Suprapubic skin (tissue), 4 donors: Measurements from ENCODE around the gene MPDZ. TPM values are rescaled to one million over a fixed set of nuclear protein-coding genes. Genes with fewer than 3 reads are reported as not detected.

Experiments
- DNase-seq, 2 donors: peaks; one replicate each; pipeline ENCODE4 v3.0.0-alpha.2; 2019; ENCODE audit warnings: low spot score in 2 of 2
- H3K27ac ChIP-seq: fragments of 200-600 bp; sonication (generic); one replicate; pipeline ENCODE4 v1.5.1; 2019
- H3K27me3 ChIP-seq: fragments of 200-600 bp; sonication (generic); one replicate; pipeline ENCODE4 v1.5.1; 2019
- H3K36me3 ChIP-seq: fragments of 200-600 bp; sonication (generic); one replicate; pipeline ENCODE4 v1.5.1; 2019
- H3K4me1 ChIP-seq: fragments of 200-600 bp; sonication (generic); one replicate; pipeline ENCODE4 v1.5.1; 2019
- H3K4me3 ChIP-seq: fragments of 200-600 bp; sonication (generic); one replicate; pipeline ENCODE4 v1.5.1; 2019; ENCODE audit warnings: mild to moderate bottlenecking
- H3K9me3 ChIP-seq: fragments of 200-600 bp; sonication (generic); one replicate; pipeline ENCODE4 v1.5.1; 2019
- EP300 ChIP-seq: sonication (generic); formaldehyde crosslinking; IDR thresholded peaks from one replicate; pipeline ENCODE4 v1.6.1; 2017; ENCODE audit warnings: antibody characterized with exemption
- POLR2A ChIP-seq, 2 donors: fragments of 450-650 bp; IDR thresholded peaks; one replicate each; pipeline ENCODE4 v1.6.1; 2017; ENCODE audit warnings: antibody characterized with exemption in 2 of 2, mild to moderate bottlenecking in 2 of 2, moderate library complexity in 2 of 2
- POLR2AphosphoS5 ChIP-seq, 3 donors: sonication (generic); formaldehyde crosslinking; IDR thresholded peaks; one replicate each; pipeline ENCODE4 v1.6.1; 2017; ENCODE audit warnings: antibody characterized with exemption in 3 of 3
- WGBS: methylation state at CpG from one replicate; pipeline ENCODE4 v1.1.5; 2018; 5-methylcytosine and 5-hydroxymethylcytosine counted together
- total RNA-seq, 4 donors: library from RNA; depleted of rRNA; stranded (reverse); fragments of >200 nt; gene quantifications; one replicate each; pipeline ENCODE4 v1.1.0, GENCODE V29; 2016
- TF ChIP-seq, protein P1 (sequence below), 2 donors: fragments of 200-600 bp in 1 of 2; fragments of 450-650 bp in 1 of 2; sonication (generic) in 1 of 2; IDR thresholded peaks; one replicate each; pipeline ENCODE4 v1.5.1; 2016 to 2019; ENCODE audit warnings: antibody characterized with exemption in 2 of 2, mild to moderate bottlenecking in 1 of 2, moderate library complexity in 1 of 2

Gene MPDZ
- total RNA-seq, 4 donors from 2014 or later, result 4.7 to 13.4 (median 9.2) TPM

DNA sequence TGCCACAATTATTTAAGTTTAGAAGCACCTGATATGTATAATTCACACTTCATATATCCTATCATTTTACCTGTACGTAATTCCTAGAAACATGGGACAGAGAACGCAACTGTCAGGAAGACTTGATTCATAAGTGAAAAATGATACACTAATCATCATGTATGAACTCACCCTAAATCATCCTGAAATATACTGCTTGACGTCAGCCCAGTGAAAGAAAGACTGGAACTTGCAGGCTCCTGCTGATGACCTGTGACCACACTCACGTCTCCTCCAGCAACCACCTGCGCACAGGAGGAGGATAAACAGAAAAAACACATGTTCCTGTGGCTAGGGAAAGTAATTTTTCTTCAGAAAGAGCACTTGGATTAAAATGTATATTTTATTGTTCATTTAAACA is 169.7 kb downstream of the MPDZ start:
- Histone ChIP-seq H3K27me3 (no peaks in the 10 kb centered on the region), H3K4me1 (no peaks in the 10 kb centered on the region), H3K9me3 (no peaks in the 10 kb centered on the region), H3K4me3 (no peak overlapping the region), H3K27ac (no peak overlapping the region), H3K36me3 (peaks cover 10% of the 10 kb centered on the region)
- TF ChIP-seq, protein P1, sequence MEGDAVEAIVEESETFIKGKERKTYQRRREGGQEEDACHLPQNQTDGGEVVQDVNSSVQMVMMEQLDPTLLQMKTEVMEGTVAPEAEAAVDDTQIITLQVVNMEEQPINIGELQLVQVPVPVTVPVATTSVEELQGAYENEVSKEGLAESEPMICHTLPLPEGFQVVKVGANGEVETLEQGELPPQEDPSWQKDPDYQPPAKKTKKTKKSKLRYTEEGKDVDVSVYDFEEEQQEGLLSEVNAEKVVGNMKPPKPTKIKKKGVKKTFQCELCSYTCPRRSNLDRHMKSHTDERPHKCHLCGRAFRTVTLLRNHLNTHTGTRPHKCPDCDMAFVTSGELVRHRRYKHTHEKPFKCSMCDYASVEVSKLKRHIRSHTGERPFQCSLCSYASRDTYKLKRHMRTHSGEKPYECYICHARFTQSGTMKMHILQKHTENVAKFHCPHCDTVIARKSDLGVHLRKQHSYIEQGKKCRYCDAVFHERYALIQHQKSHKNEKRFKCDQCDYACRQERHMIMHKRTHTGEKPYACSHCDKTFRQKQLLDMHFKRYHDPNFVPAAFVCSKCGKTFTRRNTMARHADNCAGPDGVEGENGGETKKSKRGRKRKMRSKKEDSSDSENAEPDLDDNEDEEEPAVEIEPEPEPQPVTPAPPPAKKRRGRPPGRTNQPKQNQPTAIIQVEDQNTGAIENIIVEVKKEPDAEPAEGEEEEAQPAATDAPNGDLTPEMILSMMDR (IDR thresholded peaks at IDR 0.05), result no peak
- TF ChIP-seq POLR2A (IDR thresholded peaks at IDR 0.05), result no peak
- no peak for TF ChIP-seq EP300
- TF ChIP-seq POLR2AphosphoS5 (IDR thresholded peaks at IDR 0.05), result no peak
- WGBS, result 91% methylated on average over 5 of the region's 5 CpGs
- no peak for DNase-seq

DNA sequence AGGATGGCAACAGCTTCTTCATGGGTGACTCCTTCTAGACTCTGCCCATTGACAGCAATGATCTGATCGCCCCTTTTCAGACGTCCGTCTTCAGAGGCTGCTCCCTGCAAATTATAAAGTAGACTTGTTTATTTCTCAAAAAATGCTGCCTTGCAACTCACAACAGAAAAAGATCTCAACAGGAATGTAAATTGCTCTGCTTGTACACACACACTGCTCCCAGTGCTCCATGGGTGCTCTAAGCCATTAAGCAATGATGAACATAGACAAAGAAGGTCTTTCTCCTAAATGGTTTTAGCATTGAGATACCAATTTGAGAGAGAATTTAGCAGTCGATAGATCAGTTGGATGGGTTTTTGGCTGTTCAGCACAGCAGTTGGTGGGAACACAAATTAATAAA is 172.5 kb downstream of the MPDZ start:
- Histone ChIP-seq H3K4me1 (no peaks in the 10 kb centered on the region), H3K9me3 (no peaks in the 10 kb centered on the region), H3K27ac (no peak overlapping the region), H3K4me3 (no peak overlapping the region), H3K27me3 (no peaks in the 10 kb centered on the region), H3K36me3 (peaks cover 10% of the 10 kb centered on the region)
- 93% methylated on average over 4 of the region's 4 CpGs for WGBS
- TF ChIP-seq EP300, result no peak
- TF ChIP-seq, protein P1 (IDR thresholded peaks at IDR 0.05), result no peak
- no peak for TF ChIP-seq POLR2A (IDR thresholded peaks at IDR 0.05)
- TF ChIP-seq POLR2AphosphoS5 (IDR thresholded peaks at IDR 0.05), result no peak
- DNase-seq, result no peak

DNA sequence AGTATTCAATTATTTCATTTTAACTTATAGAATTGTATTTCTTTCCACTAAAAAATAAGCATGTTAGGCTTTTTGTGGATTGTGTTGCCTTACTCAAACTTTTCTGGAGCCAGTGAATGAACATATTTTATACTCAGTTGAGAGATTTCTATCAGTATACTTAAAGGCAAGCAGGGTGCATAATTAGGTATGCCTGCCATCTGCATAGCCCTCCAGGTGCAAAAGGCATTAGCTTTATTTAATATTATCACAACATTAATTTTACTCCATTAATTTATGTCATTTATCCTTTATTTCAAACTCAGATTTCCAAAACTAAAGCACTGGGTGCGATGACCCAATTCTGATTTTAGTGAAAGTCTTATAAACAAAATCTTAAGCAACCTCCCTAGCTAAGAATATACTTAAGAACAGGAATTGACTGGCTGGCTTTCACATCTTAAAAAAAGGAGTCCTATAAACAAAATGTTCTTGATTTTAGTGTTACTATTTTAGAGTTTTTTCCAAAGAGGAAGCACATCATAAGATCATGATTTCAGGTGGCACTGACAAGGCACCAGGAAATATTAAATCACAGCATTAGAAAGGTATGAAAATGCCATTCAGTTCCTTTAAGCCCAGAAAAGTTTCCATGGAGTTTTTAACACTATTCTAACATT is 178.4 kb downstream of the MPDZ start:
- Histone ChIP-seq H3K9me3 (no peaks in the 10 kb centered on the region), H3K36me3 (no peaks in the 10 kb centered on the region), H3K27me3 (no peaks in the 10 kb centered on the region), H3K27ac (no peak overlapping the region), H3K4me3 (no peak overlapping the region), H3K4me1 (no peaks in the 10 kb centered on the region)
- WGBS, result 36% methylated on average over 1 of the region's 1 CpG
- TF ChIP-seq POLR2AphosphoS5 (IDR thresholded peaks at IDR 0.05), result no peak
- TF ChIP-seq, protein P1 (IDR thresholded peaks at IDR 0.05), result no peak
- TF ChIP-seq EP300, result no peak
- no peak for TF ChIP-seq POLR2A (IDR thresholded peaks at IDR 0.05)
- DNase-seq, result no peak

DNA sequence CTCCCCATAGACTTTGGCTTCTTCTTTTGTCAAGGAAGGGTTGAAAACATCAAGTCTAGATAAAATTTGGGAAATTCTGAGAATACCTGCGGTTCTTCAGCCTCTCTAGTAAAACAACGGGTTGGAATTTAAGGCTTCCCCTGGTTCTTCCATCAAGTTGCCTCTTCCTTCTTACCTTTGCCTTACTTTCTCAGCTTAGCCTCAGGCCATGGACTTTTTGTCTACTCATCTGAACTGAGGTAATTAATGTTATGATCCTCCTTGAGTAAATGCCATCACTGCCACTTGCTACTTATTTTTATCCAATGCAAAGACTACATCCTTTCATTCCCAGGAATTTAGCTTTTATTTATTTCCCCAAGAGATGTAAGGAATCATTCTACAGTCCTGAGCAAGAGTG is 184.4 kb downstream of the MPDZ start:
- no peaks in the 10 kb centered on the region for H3K36me3 ChIP-seq
- H3K9me3 ChIP-seq, result no peaks in the 10 kb centered on the region
- no peak overlapping the region for H3K4me3 ChIP-seq
- 94% methylated on average over 2 of the region's 2 CpGs for WGBS
- no peaks in the 10 kb centered on the region for H3K4me1 ChIP-seq
- TF ChIP-seq POLR2A (IDR thresholded peaks at IDR 0.05), result no peak
- TF ChIP-seq POLR2AphosphoS5 (IDR thresholded peaks at IDR 0.05), result no peak
- TF ChIP-seq EP300, result no peak
- TF ChIP-seq, protein P1 (IDR thresholded peaks at IDR 0.05), result no peak
- H3K27me3 ChIP-seq, result no peaks in the 10 kb centered on the region
- DNase-seq, result no peak
- H3K27ac ChIP-seq, result no peak overlapping the region

DNA sequence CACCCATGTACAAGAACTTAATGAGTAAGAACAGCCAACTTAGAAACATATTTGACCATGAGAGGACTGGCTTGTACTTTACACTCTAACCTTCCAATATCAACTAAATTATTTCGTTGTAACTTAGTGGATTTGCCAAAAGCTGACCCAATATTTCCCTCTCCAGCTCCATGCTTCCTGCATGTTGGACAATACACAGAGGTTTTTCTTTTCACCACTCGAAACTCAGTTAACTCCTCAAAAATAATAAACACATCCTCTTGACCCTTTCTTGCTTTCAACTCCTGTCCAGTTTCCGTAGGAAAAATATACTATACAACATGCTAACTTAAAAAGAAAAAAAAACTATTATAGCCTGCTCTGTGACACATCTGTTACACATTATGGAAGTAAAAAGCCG is 188.9 kb downstream of the MPDZ start:
- Histone ChIP-seq H3K27ac (no peak overlapping the region), H3K4me3 (no peak overlapping the region), H3K9me3 (no peaks in the 10 kb centered on the region), H3K27me3 (no peaks in the 10 kb centered on the region), H3K4me1 (peaks cover 10% of the 10 kb centered on the region), H3K36me3 (no peaks in the 10 kb centered on the region)
- no peak for TF ChIP-seq POLR2A (IDR thresholded peaks at IDR 0.05)
- no peak for DNase-seq
- WGBS, result 47% methylated on average over 4 of the region's 4 CpGs

DNA sequence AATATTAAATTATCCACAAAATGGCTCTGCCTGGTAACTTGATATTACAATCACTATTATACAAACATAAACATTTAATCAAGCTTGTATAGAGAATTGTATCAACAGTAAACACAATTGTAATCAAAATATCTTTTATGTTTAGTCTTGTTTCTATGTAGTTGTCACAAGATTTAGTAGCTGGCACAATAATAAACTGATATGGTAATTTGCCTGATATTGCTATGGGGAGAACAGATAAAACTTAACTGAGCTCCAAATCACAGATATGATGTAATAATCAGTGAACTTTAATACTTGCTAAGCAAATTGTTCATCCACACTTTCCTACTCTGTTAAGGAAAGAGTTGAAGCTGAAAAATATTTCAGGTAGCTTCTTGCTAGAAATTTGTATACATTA is 189.8 kb downstream of the MPDZ start:
- Histone ChIP-seq H3K4me3 (no peak overlapping the region), H3K27ac (no peak overlapping the region), H3K36me3 (no peaks in the 10 kb centered on the region), H3K9me3 (no peaks in the 10 kb centered on the region), H3K27me3 (no peaks in the 10 kb centered on the region), H3K4me1 (peaks cover 10% of the 10 kb centered on the region)
- TF ChIP-seq POLR2AphosphoS5 (IDR thresholded peaks at IDR 0.05) (no peak), EP300 (no peak), POLR2A (IDR thresholded peaks at IDR 0.05) (no peak)
- TF ChIP-seq, protein P1 (IDR thresholded peaks at IDR 0.05), result no peak
- DNase-seq, result no peak
